GM23338 (cell line): ENCODE measurements around the gene TTLL9.

Source experiments
- CTCF ChIP-seq, 2 experiments: fragments of 200-600 bp in 1 of 2; sonication (generic) in 1 of 2; conservative IDR thresholded peaks; 2 replicates each; pipeline versions ENCODE4 v1.5.1 to v1.6.1; 2016 to 2017; ENCODE audit warnings: antibody characterized with exemption in 2 of 2, low read depth in 2 of 2, mild to moderate bottlenecking in 2 of 2, moderate library complexity in 1 of 2
- EZH2 ChIP-seq: fragments of 200-600 bp; sonication (generic); IDR thresholded peaks from one replicate; pipeline ENCODE4 v1.8.0; 2017; ENCODE audit warnings: antibody characterized with exemption, mild to moderate bottlenecking, low read depth; ENCODE audit not compliant: unreplicated experiment
- EZH2phosphoT487 ChIP-seq: fragments of 200-600 bp; sonication (generic); IDR thresholded peaks from one replicate; pipeline ENCODE4 v1.8.1; 2018; ENCODE audit warnings: antibody characterized with exemption; ENCODE audit not compliant: unreplicated experiment
- REST ChIP-seq: IDR thresholded peaks from one replicate; pipeline ENCODE4 v1.6.1; 2018; ENCODE audit warnings: antibody characterized with exemption; ENCODE audit not compliant: unreplicated experiment
- STAT1 ChIP-seq: IDR thresholded peaks from one replicate; pipeline ENCODE4 v1.6.1; 2016; ENCODE audit warnings: antibody characterized with exemption; ENCODE audit not compliant: unreplicated experiment
- ZNF114 ChIP-seq: fragments of 250-450 bp; sonication (Bioruptor Pico); IDR thresholded peaks from 2 replicates; pipeline ENCODE4 v1.5.0; 2020; ENCODE audit warnings: mild to moderate bottlenecking, moderate library complexity

- TF ChIP-seq EZH2 (no peak), EZH2phosphoT487 (no peak), CTCF (conservative IDR thresholded peaks at IDR 0.05; ENCODE audit: low read depth in 2 of 2) (no peak), STAT1 (no peak), ZNF114 (CRISPR knock-in tag) (no peak), REST (no peak)
Observed at GRCh38 chr20:31883829-31884228, 13.4 kb downstream of the TTLL9 start.
